Karpas-422 (cell line): ENCODE data around the gene BTF3. TPM values are rescaled to one million over a fixed set of nuclear protein-coding genes. Genes with fewer than 3 reads are reported as not detected.
A peak's percentile ranks its signal among the peaks of the same experiment; 100 is the strongest.
"Not testable (repeated sequence)": the region's sequence is repeated elsewhere in the genome, so short reads cannot be mapped to it uniquely, and the experiment has no call there.

Experiments used
- DNase-seq: peaks from one replicate; pipeline ENCODE4 v3.0.0-alpha.2; 2015
- H2AFZ ChIP-seq: fragments of 200-600 bp; sonication (generic); 2 replicates; pipeline ENCODE4 v1.6.1; 2014; ENCODE audit warnings: antibody characterized with exemption, low read length, mixed read lengths
- H3K27ac ChIP-seq: fragments of 200-600 bp; sonication (generic); 2 replicates; pipeline ENCODE4 v1.5.1; 2014; ENCODE audit warnings: mild to moderate bottlenecking, low read length, moderate library complexity
- H3K27me3 ChIP-seq: fragments of 200-600 bp; sonication (generic); 2 replicates; pipeline ENCODE4 v1.6.1; 2014; ENCODE audit warnings: low read length, mixed read lengths
- H3K36me3 ChIP-seq: fragments of 200-600 bp; sonication (generic); 2 replicates; pipeline ENCODE4 v1.6.1; 2014; ENCODE audit warnings: low read length, mixed read lengths; ENCODE audit not compliant: insufficient read depth
- H3K4me1 ChIP-seq: fragments of 200-600 bp; sonication (generic); 2 replicates; pipeline ENCODE4 v1.6.1; 2014; ENCODE audit warnings: mild to moderate bottlenecking, low read length, mixed read lengths
- H3K4me2 ChIP-seq: fragments of 200-600 bp; sonication (generic); 2 replicates; pipeline ENCODE4 v1.6.1; 2014; ENCODE audit warnings: low read length, low read depth, mild to moderate bottlenecking; ENCODE audit not compliant: poor library complexity, severe bottlenecking
- H3K4me3 ChIP-seq: fragments of 200-600 bp; sonication (generic); 2 replicates; pipeline ENCODE4 v1.5.1; 2014; ENCODE audit warnings: mild to moderate bottlenecking, antibody characterized with exemption, low read length, mixed read lengths
- H3K79me2 ChIP-seq: fragments of 200-600 bp; sonication (generic); 2 replicates; pipeline ENCODE4 v1.6.1; 2014; ENCODE audit warnings: mild to moderate bottlenecking, low read length, mixed read lengths
- H3K9ac ChIP-seq: fragments of 200-600 bp; sonication (generic); 2 replicates; pipeline ENCODE4 v1.6.0; 2014; ENCODE audit warnings: low read length
- H3K9me2 ChIP-seq: fragments of 200-600 bp; sonication (generic), shearing (Covaris generic); replicated peaks from 2 replicates; pipeline ENCODE4 v1.6.0; 2014; ENCODE audit warnings: mild to moderate bottlenecking, low read length, moderate library complexity; ENCODE audit not compliant: insufficient read depth
- H3K9me3 ChIP-seq: fragments of 300-700, 200-600 bp; sonication (generic); 2 replicates; pipeline ENCODE4 v1.6.1; 2014; ENCODE audit warnings: low read length, mixed read lengths
- H4K20me1 ChIP-seq: fragments of 200-600 bp; sonication (generic); 2 replicates; pipeline ENCODE4 v1.6.1; 2014; ENCODE audit warnings: mild to moderate bottlenecking, antibody characterized with exemption, low read length, low read depth; ENCODE audit not compliant: insufficient read depth
- total RNA-seq: library from RNA; depleted of rRNA; stranded (reverse); fragments of >200 nt; shearing (Covaris generic); gene quantifications from 2 replicates; pipeline ENCODE4 v1.2.3, GENCODE V29; 2014; ENCODE audit warnings: low replicate concordance

Gene BTF3
- total RNA-seq, 1 experiment from 2014 or later, result 600 TPM

DNA sequence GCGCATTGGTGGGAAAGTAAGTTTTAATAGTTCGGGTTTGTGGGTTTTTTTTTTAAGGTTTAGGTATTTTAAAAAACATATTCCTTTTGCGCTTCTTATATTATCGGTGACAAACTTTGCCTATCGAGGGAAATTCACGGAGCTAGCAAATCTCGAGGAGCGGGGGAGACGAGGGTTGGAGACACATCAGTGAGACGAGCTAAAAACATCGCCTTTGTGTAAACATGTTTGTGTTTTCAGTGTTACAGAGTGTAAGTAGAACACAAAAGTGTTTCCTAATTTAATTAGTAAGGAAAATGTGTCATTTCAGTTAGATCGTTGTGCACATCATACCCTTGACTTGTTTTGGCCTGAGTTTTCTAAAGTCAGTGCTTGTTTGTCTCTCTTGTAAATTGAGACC, 945 bp downstream of the BTF3 start:
- no peak for DNase-seq
- no peaks in the 10 kb centered on the region for H3K9me2 ChIP-seq
- H3K9ac ChIP-seq, result peak overlapping the region; percentile 97
- peak overlapping the region; percentile 93 for H3K4me3 ChIP-seq
- peak overlapping the region; percentile 56; the same call in 1 of the 2 replicates for H3K27ac ChIP-seq
- peak overlapping the region; percentile 88 for H3K4me2 ChIP-seq
- H3K27me3 ChIP-seq, result no peaks in the 10 kb centered on the region
- H2AFZ ChIP-seq, result no peak overlapping the region
- H3K4me1 ChIP-seq, result peaks cover 28% of the 10 kb centered on the region
- H3K36me3 ChIP-seq, result peaks cover 40% of the 10 kb centered on the region; the same call in 1 of the 2 replicates
- H3K9me3 ChIP-seq, result no peaks in the 10 kb centered on the region
- H4K20me1 ChIP-seq, result peaks cover 46% of the 10 kb centered on the region
- H3K79me2 ChIP-seq, result peaks cover 40% of the 10 kb centered on the region

DNA sequence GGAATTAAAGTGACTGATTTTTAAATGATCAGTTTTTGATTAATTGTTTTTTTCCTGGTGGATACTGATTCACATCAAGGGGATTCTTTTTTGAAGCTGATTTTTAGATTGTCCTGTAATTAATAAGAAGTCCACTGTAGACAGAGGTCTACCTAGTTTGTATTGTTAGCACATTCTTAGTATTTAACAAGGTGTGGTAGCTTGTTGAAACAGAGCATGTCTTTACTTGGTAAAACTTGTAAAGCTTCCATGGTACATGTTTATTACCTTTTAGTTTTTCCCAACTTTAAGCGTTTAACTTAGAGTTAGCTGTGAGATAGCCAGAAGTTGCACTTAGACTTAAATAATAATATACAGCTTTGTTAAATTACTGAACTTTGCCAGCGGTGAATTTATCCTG, 1.5 kb downstream of the BTF3 start:
- Histone ChIP-seq H3K27me3 (no peaks in the 10 kb centered on the region), H3K9me2 (no peaks in the 10 kb centered on the region), H4K20me1 (peaks cover 46% of the 10 kb centered on the region), H3K9ac (peak overlapping the region; percentile 97), H3K27ac (peak overlapping the region; percentile 18; the same call in 1 of the 2 replicates), H3K4me1 (peaks cover 28% of the 10 kb centered on the region), H3K4me2 (peak overlapping the region; percentile 88), H3K36me3 (peaks cover 43% of the 10 kb centered on the region; the same call in 1 of the 2 replicates), H2AFZ (no peak overlapping the region), H3K79me2 (peaks cover 40% of the 10 kb centered on the region), H3K9me3 (no peaks in the 10 kb centered on the region), H3K4me3 (peak overlapping the region; percentile 93)
- no peak for DNase-seq

DNA sequence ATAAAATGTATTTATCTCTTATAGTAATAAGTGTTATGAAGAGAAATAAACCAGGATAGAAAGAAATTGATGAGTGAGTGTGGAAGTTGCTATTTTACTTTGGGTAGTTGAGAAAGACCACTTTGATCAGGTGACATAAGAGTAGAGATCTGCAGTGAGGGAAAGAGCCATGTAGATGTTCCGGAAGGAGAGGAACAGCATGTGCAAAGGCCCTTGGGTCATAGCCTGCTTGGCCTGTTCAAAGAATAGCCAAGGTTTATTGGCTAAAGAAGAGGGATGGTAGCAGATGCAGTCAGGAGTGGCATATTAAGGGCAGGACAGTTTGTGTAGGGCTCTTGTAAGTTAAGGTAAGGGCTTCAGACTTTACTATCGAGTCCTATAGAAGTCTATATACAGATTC, 3.2 kb downstream of the BTF3 start:
- no peak overlapping the region for H2AFZ ChIP-seq
- H4K20me1 ChIP-seq, result peaks cover 46% of the 10 kb centered on the region
- peaks cover 28% of the 10 kb centered on the region for H3K4me1 ChIP-seq
- peaks cover 57% of the 10 kb centered on the region; the same call in 1 of the 2 replicates for H3K36me3 ChIP-seq
- DNase-seq, result no peak
- H3K4me3 ChIP-seq, result no peak overlapping the region
- H3K4me2 ChIP-seq, result no peak overlapping the region
- H3K9me3 ChIP-seq, result no peaks in the 10 kb centered on the region
- no peak overlapping the region for H3K9ac ChIP-seq
- H3K9me2 ChIP-seq, result no peaks in the 10 kb centered on the region
- H3K27me3 ChIP-seq, result no peaks in the 10 kb centered on the region
- H3K79me2 ChIP-seq, result peaks cover 40% of the 10 kb centered on the region
- H3K27ac ChIP-seq, result no peak overlapping the region

DNA sequence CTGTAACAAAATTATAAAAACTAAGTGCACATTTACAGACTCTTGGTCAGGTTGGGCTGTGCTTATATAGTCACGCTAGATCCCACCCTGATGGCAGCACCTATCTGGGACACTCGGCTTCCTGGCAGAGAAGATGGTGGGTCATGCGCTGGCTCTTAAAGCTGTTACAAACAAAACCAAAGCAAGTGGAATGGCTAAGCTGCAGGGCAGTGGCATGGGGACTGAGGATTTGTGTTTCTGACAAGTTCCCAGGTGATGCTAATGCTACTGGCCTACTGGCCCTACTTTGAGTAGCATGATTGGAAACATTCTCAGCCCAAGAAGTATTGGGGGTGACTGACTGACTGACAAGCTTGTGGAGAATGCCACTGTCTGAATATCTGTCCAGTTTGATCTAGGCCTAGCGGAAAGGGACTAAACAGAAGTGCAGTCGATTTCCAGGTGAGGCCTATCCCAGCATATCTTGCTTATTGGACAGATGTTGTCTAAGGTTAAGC, 8.3 kb downstream of the BTF3 start:
- no peaks in the 10 kb centered on the region for H3K9me3 ChIP-seq

DNA sequence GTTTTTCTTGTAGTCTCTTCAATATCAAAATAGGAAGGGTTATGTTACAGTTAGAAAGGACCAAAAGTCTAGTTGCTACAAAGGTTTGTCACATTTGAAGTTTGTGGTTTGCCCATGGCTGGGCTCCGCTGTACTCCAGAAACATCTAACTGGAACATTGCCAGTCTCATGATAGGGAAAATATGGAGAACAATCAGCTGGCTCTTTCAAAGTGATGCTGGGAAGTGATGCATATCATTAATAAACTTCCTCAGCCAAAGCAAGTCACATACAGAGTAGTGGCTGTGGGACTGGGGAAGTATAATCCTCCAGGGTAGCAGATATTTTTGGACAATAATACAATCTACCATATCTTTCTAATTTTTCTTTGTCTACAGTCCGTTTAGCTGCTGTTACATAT, 8.8 kb downstream of the BTF3 start:
- no peaks in the 10 kb centered on the region for H3K4me1 ChIP-seq
- H3K9me2 ChIP-seq, result no peaks in the 10 kb centered on the region
- H3K4me3 ChIP-seq, result no peak overlapping the region
- H3K27ac ChIP-seq, result no peak overlapping the region
- peaks cover 4% of the 10 kb centered on the region; the same call in 1 of the 2 replicates for H3K79me2 ChIP-seq
- no peaks in the 10 kb centered on the region for H3K9me3 ChIP-seq
- peaks cover 19% of the 10 kb centered on the region; the same call in 1 of the 2 replicates for H4K20me1 ChIP-seq
- no peak overlapping the region for H3K9ac ChIP-seq
- H3K27me3 ChIP-seq, result no peaks in the 10 kb centered on the region
- H3K36me3 ChIP-seq, result peaks cover 38% of the 10 kb centered on the region; the same call in 1 of the 2 replicates
- DNase-seq, result no peak
- no peak overlapping the region for H2AFZ ChIP-seq
- no peak overlapping the region for H3K4me2 ChIP-seq

More for the DNA sequence above, 8.3 kb downstream of the BTF3 start:
- peak; percentile 48 for DNase-seq
- H4K20me1 ChIP-seq, result peaks cover 20% of the 10 kb centered on the region
- H3K79me2 ChIP-seq, result peaks cover 7% of the 10 kb centered on the region
- no peak overlapping the region for H3K4me3 ChIP-seq
- H3K9me2 ChIP-seq, result no peaks in the 10 kb centered on the region
- no peaks in the 10 kb centered on the region for H3K27me3 ChIP-seq
- no peak overlapping the region for H3K9ac ChIP-seq
- no peak overlapping the region for H2AFZ ChIP-seq
- H3K36me3 ChIP-seq, result peaks cover 40% of the 10 kb centered on the region; the same call in 1 of the 2 replicates
- no peak overlapping the region for H3K27ac ChIP-seq
- no peak overlapping the region for H3K4me2 ChIP-seq
- no peaks in the 10 kb centered on the region for H3K4me1 ChIP-seq

DNA sequence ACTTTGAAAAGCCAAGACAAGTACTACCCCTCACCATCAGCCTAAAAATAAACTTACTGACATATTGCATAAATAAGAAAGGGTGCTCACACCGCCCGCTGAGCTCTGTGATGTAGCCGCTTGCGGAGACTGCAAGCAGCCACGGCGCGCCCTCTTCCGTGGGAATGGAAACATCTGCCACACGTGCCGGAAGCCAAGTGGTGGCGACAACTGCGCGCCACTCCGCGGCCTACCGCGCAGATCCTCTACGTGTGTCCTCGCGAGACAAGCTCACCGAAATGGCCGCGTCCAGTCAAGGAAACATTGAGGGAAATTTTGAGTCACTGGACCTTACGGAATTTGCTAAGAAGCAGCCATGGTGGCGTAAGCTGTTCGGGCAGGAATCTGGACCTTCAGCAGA, 10.3 kb downstream of the BTF3 start:
- H3K4me3 ChIP-seq, H3K27me3 ChIP-seq, DNase-seq, H3K9me3 ChIP-seq, H3K79me2 ChIP-seq, H3K9me2 ChIP-seq, H3K9ac ChIP-seq, H2AFZ ChIP-seq, H3K4me1 ChIP-seq, H3K27ac ChIP-seq, H3K4me2 ChIP-seq, H4K20me1 ChIP-seq: not testable (repeated sequence)
- peaks cover 23% of the 10 kb centered on the region; the same call in 1 of the 2 replicates for H3K36me3 ChIP-seq

DNA sequence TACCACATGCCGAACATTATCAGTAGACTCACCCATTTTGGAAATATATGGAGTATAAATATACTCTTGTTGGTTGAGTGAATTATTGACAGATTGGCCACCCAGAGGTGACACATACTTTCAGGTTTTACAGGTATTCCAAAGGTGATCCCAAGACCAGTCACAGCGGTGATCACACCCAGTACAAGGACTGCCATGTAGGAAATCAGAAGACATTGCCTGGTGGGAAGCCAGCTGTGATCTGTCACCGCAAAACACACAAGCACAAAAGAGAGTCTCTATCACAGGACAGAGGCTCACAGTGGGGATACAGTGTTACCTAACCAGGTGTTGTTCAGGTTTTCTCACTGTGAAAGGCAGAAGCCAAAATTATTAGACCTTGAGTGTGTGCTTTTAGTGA, 15.8 kb downstream of the BTF3 start:
- Histone ChIP-seq H3K4me2 (no peak overlapping the region), H3K9ac (no peak overlapping the region), H3K4me1 (no peaks in the 10 kb centered on the region), H3K9me3 (no peaks in the 10 kb centered on the region), H4K20me1 (no peaks in the 10 kb centered on the region), H3K36me3 (no peaks in the 10 kb centered on the region), H3K79me2 (no peaks in the 10 kb centered on the region), H3K27me3 (no peaks in the 10 kb centered on the region), H3K9me2 (no peaks in the 10 kb centered on the region), H3K27ac (no peak overlapping the region), H3K4me3 (no peak overlapping the region), H2AFZ (no peak overlapping the region)
- DNase-seq, result no peak

DNA sequence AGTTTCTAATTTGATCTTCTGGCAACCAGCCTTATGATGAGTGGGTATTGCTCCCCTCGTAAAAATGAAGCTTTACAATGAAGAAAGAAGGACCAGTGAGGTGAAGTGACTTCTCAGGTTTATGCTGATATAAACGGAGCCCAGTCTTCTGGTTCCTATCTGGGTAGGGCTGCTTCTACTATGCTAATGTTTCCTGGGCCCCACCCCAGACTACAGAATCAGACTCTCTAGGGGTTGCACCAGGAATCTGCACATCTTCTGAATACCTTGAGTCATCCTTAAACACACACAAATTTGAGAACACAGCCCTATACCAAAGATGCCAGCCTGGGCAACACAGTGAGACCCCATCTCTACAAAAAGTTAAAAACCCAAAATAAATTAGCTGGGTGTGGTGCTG, 16.2 kb downstream of the BTF3 start:
- H3K9ac ChIP-seq, result no peak overlapping the region
- H3K4me2 ChIP-seq, result no peak overlapping the region
- H2AFZ ChIP-seq, result no peak overlapping the region
- no peak overlapping the region for H3K4me3 ChIP-seq
- no peaks in the 10 kb centered on the region for H3K9me2 ChIP-seq
- H3K4me1 ChIP-seq, result peaks cover 4% of the 10 kb centered on the region
- H3K27ac ChIP-seq, result no peak overlapping the region
- H3K36me3 ChIP-seq, result no peaks in the 10 kb centered on the region
- DNase-seq, result no peak
- H4K20me1 ChIP-seq, result no peaks in the 10 kb centered on the region
- no peaks in the 10 kb centered on the region for H3K79me2 ChIP-seq
- no peaks in the 10 kb centered on the region for H3K9me3 ChIP-seq
- H3K27me3 ChIP-seq, result no peaks in the 10 kb centered on the region
